ENCODE results near the gene ITGA2. TPM values are rescaled to one million over a fixed set of nuclear protein-coding genes. Genes with fewer than 3 reads are reported as not detected.

The ITGA2 gene
- total and polyA plus RNA-seq, 2 donors (not counting 1 experiment from before 2014, with no cell fraction given) = not detected

DNA sequence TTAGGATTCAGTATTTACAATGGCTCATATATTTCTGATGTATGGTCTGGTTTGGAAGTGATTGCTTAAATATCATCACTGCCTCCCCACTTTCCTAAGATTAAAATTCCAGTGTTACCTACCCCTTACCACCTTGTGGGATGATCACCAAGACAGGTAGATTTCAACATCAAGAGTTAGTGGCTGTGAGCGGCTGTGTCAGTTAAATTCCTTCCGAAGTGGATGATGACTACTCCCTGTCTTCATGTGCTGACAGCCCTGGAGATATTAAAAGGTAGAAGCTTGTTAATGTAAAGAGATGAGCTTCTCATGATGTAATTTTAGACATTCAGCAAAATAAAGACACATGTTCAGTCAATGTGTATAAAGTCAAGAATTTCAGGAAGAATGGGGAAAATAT, 4.2 kb downstream of the ITGA2 start:
- Histone ChIP-seq H3K27ac (ENCODE audit: low read length in 2 of 2) (no peak overlapping the region), H3K9ac (ENCODE audit: low read length) (no peak overlapping the region), H2AFZ (ENCODE audit: insufficient read depth, low read depth, low read length, poor library complexity, severe bottlenecking) (no peak overlapping the region), H3K79me2 (ENCODE audit: control insufficient read depth, insufficient read depth, low read length) (no peaks in the 10 kb centered on the region), H3K9me3 (ENCODE audit: control extremely low read depth in 1 of 3, control insufficient read depth in 2 of 3, insufficient read depth in 1 of 3, low read length in 2 of 3) (no peaks in the 10 kb centered on the region), H3K4me1 (ENCODE audit: control insufficient read depth in 2 of 2, insufficient read depth in 2 of 2, low read length in 2 of 2) (peaks cover 13 to 17% of the 10 kb centered on the region in 2 donors), H3K36me3 (replicated peaks in 1 of 2; ENCODE audit: control extremely low read depth in 1 of 2, control insufficient read depth in 1 of 2, extremely low read depth in 1 of 2, insufficient read depth in 2 of 2, low read length in 1 of 2) (no peaks in the 10 kb centered on the region), H3K4me3 (ENCODE audit: control extremely low read depth in 1 of 5, extremely low read depth in 1 of 5, insufficient read depth in 1 of 5, low read depth in 2 of 5, low read length in 4 of 5) (no peak overlapping the region), H4K20me1 (ENCODE audit: control insufficient read depth, insufficient read depth, low read length, poor library complexity, severe bottlenecking) (no peaks in the 10 kb centered on the region), H3K27me3 (replicated peaks in 1 of 4; ENCODE audit: control extremely low read depth in 1 of 4, control insufficient read depth in 3 of 4, insufficient read depth in 4 of 4, low read length in 3 of 4) (peaks cover 0 to 21% (median 14%) of the 10 kb centered on the region in 4 experiments), H3K4me2 (replicated peaks; ENCODE audit: low read depth, low read length, poor library complexity, severe bottlenecking) (no peak overlapping the region)
- intact Hi-C loops (cut with micrococcal nuclease) = no loop called here
- no peak for TF ChIP-seq CTCF (IDR thresholded peaks at IDR 0.05)
- TF ChIP-seq EZH2 (IDR thresholded peaks at IDR 0.05; ENCODE audit: borderline replicate concordance, insufficient read depth, low read depth, low read length, poor library complexity, severe bottlenecking) = no peak
- H3K9me3 Mint-ChIP-seq (ENCODE audit: insufficient read depth) = no peaks in the 10 kb centered on the region
- no peak overlapping the region for H3K27ac Mint-ChIP-seq
- peaks cover 11% of the 10 kb centered on the region for H3K4me1 Mint-ChIP-seq
- DNase-seq (no peak), ATAC-seq (ENCODE audit: low read depth) (no peak)
- 100% methylated on average over 2 of the region's 2 CpGs for WGBS (ENCODE audit: insufficient coverage)
- no peak overlapping the region for H3K4me3 Mint-ChIP-seq
- peaks cover 25% of the 10 kb centered on the region for H3K27me3 Mint-ChIP-seq
- CTCF ChIA-PET = no interaction called here
- POLR2A ChIA-PET = no interaction called here

GRCh38 chr5:52994266-52994665, 5.1 kb downstream of the ITGA2 start:
- H3K9me3 ChIP-seq (ENCODE audit: control extremely low read depth in 1 of 3, control insufficient read depth in 2 of 3, insufficient read depth in 1 of 3, low read length in 2 of 3) = no peaks in the 10 kb centered on the region
- no peak overlapping the region for H3K27ac Mint-ChIP-seq
- H3K4me3 Mint-ChIP-seq = no peak overlapping the region
- H3K27ac ChIP-seq (ENCODE audit: low read length in 2 of 2) = no peak overlapping the region
- H3K36me3 ChIP-seq (replicated peaks in 1 of 2; ENCODE audit: control extremely low read depth in 1 of 2, control insufficient read depth in 1 of 2, extremely low read depth in 1 of 2, insufficient read depth in 2 of 2, low read length in 1 of 2) = no peaks in the 10 kb centered on the region
- no peak overlapping the region for H3K9ac ChIP-seq (ENCODE audit: low read length)
- POLR2A ChIA-PET = no interaction called here
- no peaks in the 10 kb centered on the region for H4K20me1 ChIP-seq (ENCODE audit: control insufficient read depth, insufficient read depth, low read length, poor library complexity, severe bottlenecking)
- no CpG with 5 or more reads among the region's 1 CpG for WGBS (ENCODE audit: insufficient coverage)
- intact Hi-C loops (cut with micrococcal nuclease) = no loop called here
- no peak overlapping the region for H3K4me2 ChIP-seq (replicated peaks; ENCODE audit: low read depth, low read length, poor library complexity, severe bottlenecking)
- peaks cover 0 to 13% (median 10%) of the 10 kb centered on the region in 4 experiments for H3K27me3 ChIP-seq (replicated peaks in 1 of 4; ENCODE audit: control extremely low read depth in 1 of 4, control insufficient read depth in 3 of 4, insufficient read depth in 4 of 4, low read length in 3 of 4)
- no peak overlapping the region for H2AFZ ChIP-seq (ENCODE audit: insufficient read depth, low read depth, low read length, poor library complexity, severe bottlenecking)
- H3K4me1 ChIP-seq (ENCODE audit: control insufficient read depth in 2 of 2, insufficient read depth in 2 of 2, low read length in 2 of 2) = peaks cover 8 to 10% of the 10 kb centered on the region in 2 donors
- no peak for TF ChIP-seq EZH2 (IDR thresholded peaks at IDR 0.05; ENCODE audit: borderline replicate concordance, insufficient read depth, low read depth, low read length, poor library complexity, severe bottlenecking)
- TF ChIP-seq CTCF (IDR thresholded peaks at IDR 0.05) = no peak
- no peak for DNase-seq
- no peak overlapping the region for H3K4me3 ChIP-seq (ENCODE audit: control extremely low read depth in 1 of 5, extremely low read depth in 1 of 5, insufficient read depth in 1 of 5, low read depth in 2 of 5, low read length in 4 of 5)
- peaks cover 6% of the 10 kb centered on the region for H3K4me1 Mint-ChIP-seq
- no peak for ATAC-seq (ENCODE audit: low read depth)
- no peaks in the 10 kb centered on the region for H3K79me2 ChIP-seq (ENCODE audit: control insufficient read depth, insufficient read depth, low read length)
- CTCF ChIA-PET = no interaction called here
- H3K27me3 Mint-ChIP-seq = peaks cover 21% of the 10 kb centered on the region
- H3K9me3 Mint-ChIP-seq (ENCODE audit: insufficient read depth) = no peaks in the 10 kb centered on the region

All from B cell (primary cell).